EH (cell line): ENCODE results near the gene SHISA9.

Experiments
- DNase-seq: peaks from one replicate; pipeline ENCODE4 v3.0.0-alpha.2; 2015; ENCODE audit warnings: low read depth

SHISA9 gene

DNA sequence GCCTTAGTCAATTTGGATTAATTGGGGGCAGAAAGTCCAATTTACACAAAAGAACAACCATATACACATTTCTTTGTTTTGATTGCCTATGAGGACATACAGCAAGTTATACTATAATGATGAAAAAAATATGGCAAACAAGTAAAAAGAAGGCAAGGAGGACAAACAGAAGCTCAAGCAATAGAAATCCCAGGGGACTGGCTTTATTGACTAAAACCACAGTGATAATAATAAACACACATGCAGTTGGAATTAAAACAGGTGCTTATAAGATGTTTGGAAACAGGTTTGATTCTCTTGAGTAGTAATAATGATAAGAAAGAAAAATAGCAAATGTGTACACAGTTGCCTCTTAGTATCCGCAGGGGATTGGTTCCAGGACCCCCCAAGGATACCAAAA, 176.4 kb downstream of the SHISA9 start:
- DNase-seq, result no peak

DNA sequence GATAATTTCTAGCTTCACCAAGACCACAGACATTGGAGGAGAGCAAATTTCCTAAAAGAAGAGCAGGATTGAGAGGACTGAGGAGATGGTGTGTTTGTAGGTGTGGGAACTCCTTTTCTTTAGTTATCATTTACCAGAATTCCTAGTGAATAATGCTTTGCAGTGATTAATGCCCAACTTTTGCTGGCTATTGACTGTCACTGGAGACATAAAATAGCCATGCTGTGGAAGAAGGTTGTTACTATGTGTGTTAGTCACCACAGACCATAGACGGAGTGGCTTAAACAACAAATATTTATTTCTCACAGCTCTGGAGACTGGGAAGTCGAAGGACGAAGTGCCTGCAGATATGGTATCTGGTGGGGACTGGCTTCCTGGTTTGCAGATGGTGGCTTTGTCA, 179.1 kb downstream of the SHISA9 start:
- DNase-seq, result no peak

DNA sequence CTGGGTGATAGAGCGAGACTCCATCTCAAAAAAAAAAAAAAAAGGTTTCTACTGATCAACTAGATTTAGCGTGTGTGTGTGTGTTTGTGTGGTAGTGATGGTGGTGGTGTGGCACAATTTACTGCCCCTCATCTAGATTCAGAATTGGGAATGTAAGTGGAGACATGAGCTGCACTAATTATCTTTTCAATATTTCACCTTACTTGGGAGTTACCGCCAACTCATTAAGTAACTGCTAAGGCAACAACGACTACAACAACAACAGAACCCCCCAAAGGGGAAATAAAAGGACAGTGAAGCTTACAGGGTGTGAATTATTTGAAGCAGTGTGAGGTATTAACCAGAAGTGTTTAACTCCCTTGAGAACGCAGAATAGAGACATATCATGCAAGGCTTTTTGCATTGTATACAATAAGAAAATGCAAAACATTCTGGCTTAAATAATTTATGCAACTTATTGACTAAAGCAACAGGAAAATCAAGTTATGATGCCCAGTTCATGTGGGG, 180.5 kb downstream of the SHISA9 start:
- DNase-seq, result no peak

DNA sequence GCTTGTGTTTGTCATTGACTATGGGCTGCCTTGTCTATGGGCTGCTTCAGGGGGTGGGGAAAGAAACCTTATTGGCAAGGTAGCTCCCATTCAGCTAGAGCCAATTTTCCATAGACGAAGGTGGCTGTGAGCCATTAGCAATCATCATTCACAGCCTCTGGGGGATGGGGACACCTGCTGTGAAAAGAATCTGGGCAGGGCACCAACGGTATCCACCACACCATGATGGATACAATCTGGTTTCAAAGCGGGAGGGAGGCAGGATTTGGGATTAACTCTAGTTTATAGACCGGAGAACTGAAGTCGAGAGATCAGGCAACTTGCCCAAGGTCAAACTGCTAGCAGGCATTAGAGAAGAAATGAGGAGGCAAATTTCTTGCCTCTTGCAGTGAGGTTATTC, 182.3 kb downstream of the SHISA9 start:
- DNase-seq, result no peak

DNA sequence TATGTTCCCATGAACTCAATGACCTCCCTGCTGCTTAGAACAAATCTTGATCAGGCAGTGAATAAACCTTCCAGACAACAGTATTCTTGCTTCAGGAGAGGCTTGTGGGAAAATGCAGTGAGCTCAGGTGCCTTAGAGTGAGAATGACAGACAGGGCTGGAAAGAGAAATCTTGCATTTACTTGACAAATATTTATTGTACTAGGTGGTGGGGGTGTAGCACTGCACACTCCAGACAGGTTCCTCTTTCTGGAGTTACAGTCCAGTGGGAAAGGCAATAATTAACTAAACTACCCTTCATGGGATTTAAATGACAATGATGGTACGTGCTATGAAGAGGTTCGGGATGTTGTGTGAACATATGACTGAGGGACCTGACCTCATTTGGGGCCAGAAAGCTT, 182.9 kb downstream of the SHISA9 start:
- no peak for DNase-seq

DNA sequence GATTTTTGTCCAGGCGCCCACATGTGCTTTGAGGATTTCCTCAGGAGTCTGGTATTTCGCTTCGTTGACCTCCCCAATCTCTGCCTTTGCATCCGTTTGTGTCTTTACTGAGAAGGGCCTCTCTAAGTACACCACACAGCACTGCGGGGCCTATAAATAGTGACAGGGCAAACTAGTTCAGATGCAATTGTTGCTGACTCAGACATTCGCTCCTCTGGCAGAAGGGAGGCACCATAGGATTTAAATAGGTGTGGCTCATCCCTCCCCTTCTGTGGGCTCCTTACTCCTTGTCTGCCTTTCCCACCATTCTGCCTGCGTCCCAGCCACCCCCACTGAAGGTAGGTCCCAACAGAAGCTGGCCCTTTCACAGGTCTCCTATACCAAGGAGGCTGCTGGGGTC, 192.3 kb downstream of the SHISA9 start:
- no peak for DNase-seq

DNA sequence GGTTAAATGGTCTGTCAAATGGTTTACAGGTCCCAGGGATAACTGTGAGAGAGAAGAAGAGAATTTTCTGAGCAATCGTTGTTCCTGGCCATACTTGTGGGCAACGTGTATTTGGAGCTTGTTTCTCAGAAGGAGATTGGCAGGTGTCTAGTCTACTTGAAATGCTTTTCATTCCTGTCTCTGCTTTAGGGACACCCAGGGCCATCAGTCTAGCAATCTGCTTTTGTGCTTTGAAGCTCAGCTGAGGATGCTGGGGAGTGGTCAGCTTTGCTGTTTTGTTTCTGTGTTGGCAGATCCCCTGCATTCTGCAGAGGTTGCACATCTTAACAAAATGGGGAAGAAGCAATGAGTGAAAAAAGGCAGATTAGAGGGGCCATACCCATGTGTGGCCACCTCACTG, 193.7 kb downstream of the SHISA9 start:
- no peak for DNase-seq

DNA sequence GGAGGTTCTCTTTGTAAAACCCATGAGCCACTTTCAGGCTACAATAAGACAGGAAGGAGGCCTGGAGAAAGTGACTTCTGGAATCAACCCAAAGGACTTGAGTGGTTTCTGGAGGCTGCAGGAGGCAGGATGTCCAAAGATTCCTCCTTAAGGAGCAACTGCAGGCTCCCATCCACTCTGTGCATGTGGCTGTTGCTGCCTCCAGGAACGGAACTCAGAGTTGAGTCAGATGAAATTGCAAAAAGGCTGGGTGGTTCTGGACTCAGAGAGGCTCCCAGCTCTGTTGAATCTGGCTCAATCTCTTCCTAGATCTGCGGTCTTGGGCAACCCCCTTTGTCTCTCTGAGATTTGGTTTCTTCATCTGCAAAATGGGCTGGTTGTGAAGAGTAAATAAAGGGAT, 197.1 kb downstream of the SHISA9 start:
- DNase-seq, result no peak

DNA sequence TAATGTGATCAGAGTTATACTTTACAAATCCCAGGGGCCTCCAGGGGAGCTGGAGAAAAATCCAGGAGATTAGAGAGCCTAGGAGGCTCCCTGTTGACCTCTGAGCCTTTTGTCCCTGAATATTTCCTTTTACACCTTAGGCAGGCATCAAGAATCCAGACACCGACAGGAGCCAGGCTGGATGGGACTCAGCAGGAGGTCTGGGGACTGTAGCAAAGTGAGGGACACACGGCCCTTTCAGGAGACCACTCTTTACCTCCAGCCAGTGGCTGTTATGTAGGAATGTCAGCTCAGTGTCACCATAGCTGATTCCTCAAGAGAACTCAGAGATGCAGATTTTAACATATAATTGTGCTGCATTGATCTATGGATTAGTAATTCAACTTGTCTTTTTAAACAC, 198.4 kb downstream of the SHISA9 start:
- no peak for DNase-seq

DNA sequence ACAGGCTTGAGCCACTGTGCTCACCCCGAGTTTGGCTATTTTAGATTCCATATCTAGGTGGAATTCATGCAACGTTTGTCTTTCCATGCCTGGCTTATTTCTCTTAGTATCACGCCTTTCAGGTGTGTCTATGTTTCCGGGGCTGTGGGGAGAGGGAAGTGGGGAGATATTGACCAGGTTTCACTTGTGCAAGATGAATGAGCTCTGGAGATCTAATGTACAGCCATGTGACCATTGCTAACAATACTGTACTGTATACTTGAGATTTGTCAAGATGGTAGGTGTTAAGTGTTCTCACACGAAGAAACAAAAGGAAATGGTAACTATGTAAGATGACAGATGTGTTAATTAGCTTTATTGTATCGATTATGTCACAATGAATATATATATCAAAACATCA, 199.6 kb downstream of the SHISA9 start:
- DNase-seq, result no peak

DNA sequence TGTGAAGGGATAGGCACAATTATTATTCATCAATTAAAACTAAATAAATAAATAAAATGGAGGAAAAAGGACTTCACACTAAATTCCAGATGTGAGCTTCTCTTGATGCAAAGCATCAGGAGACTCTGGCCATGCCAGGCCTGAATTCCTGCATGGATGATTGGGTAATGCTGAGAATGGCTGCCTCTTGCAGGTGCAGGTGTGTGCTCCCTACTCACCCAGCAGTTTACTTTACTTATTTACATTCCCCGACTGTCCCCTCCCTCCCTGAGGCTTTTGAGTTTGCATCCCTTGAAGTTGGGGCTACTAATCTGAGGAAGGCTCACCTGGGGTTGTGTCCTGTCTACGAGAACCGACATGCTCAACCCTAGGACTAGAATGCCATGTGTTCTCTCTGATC, 200.4 kb downstream of the SHISA9 start:
- no peak for DNase-seq

DNA sequence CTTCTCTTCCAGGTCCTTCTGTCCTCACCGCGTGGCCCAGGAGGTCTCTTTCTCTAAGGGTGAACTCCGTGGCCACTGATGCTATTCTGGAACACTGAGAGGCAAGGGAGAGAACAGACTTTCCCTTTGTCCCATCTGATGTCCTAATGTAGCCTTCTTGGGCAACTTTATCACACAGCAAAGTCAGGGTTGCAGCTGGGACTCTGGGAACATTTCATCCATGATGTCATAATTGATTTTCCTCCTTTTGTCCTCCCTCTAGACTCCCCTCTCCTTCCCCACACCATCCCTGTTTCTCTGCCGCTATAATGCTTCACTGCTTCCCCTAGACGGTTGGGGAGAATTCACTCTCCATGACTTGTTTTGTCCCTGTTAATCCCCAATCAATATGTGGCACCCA, 201.0 kb downstream of the SHISA9 start:
- no peak for DNase-seq

DNA sequence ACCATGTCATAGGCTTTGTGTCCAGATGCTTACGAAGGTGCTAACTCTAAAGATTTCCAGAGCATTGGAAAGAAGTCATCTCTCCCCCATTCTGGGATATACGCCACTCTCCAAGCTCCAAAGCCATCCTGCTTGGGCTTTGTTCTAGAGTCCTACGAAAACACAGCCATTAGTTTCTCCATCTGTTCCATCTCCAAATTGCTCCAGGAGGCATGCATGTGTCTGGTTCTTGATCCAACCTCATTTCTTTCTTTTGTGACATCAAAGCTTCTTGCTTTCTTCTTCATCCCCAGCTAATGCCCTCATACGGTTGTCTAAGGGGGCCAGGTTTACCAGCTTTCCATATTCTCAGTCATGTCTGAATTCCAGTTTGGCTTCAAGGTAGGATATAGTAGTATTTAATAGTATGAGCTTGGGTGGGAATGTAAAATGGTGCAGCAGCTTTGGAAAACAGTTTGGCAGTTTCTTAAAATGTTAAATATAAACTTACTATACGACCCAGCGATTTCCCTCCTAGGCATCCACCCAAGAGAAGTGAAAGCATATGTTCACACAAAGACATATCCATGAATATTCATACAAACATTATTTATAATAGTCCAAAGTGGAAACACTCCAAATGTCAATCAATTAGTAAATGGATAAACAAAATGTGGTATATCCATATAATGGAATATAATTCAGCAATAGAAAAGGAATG, 202.6 kb downstream of the SHISA9 start:
- no peak for DNase-seq

DNA sequence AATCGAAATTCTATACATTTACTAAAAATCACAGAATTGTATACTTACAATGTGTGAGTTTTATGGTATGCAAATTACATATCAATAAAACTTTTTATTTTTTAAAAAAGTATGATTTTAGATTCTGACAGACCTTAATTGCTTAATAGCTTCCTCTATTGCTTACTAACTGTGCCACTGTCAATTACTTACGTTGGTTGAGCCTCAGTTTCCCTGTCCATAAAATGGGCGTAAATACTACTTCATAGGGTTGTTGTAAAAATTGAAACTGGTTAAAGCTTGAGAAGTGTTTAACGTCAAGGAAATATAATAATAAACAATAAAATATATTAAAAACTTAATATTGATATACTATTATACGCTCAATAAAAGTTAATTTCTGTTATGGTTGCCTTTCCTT, 203.4 kb downstream of the SHISA9 start:
- no peak for DNase-seq

DNA sequence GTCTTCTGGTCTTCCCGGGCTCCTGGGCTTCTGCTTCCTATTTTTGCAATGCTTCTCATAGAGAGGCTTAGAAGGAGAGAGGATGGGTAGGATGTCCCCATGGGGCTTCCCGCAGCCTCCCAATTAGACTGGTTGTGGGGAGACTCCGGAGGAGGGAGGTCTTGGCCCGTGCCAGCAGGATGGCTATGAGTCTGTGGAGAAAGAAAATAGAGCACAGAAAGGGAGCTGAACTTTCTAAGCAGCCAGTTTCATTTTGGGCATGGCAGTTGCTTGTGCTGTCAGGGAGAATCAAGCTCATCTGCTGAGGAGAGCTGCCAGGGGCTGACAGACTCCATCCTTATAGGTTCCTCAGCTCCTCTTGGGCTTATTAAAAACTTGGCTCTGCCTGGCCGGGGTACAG, 204.0 kb downstream of the SHISA9 start:
- no peak for DNase-seq

DNA sequence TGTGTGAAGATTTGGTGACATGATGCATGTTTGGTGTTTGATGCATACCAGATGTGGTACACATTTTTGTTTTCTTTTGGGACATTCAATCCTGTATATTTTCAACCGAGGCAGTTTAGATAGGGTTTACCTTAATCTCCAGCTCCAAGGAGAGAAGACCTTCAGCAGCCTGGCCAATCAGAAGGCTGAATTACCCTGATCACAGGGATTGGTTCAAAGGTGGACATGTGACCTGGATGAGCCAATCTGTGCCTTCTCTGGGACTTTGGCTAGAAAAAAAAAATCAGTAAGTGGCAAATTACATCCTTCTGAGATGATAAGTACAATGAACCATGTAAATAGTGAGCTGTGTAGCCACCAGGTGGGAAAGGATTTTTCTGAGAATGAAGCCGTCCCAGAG, 205.1 kb downstream of the SHISA9 start:
- DNase-seq, result no peak

DNA sequence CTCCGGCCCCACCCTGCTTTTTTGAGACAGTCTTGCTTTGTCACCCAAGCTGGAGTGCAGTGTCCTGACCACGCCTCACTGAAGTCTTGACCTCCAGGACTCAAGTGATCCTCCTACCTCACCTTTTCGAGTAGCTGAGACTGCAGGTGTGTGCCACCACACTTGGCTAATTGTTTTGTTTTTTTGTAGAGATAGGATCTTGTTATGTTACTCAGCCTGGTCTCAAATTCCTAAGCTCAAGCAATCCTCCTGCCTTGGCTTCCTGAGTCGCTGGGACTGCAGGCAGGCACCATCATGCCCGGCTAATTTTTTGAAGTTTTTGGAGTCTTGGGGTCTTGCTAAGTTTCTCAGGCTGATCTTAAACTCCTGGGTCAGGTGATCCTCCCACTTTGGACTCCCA, 206.7 kb downstream of the SHISA9 start:
- DNase-seq, result no peak

DNA sequence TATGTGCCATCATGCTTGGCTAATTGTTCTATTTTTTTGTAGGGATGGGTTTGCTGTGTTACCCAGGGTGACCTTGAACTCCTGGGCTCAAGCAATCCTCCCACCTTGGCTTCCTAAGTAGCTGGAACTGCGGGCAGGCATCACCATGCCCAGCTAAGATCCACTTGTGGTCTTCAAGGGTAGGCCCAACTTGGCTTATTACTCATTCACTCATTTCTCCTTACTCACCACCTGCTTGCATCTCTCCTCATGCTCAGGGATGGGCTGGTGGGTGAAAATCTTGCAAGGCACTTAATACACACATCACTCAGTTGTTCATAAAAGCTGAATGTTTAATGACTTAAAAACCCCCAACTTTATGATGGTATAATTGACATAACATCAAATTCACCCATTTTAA, 207.8 kb downstream of the SHISA9 start:
- DNase-seq, result no peak

DNA sequence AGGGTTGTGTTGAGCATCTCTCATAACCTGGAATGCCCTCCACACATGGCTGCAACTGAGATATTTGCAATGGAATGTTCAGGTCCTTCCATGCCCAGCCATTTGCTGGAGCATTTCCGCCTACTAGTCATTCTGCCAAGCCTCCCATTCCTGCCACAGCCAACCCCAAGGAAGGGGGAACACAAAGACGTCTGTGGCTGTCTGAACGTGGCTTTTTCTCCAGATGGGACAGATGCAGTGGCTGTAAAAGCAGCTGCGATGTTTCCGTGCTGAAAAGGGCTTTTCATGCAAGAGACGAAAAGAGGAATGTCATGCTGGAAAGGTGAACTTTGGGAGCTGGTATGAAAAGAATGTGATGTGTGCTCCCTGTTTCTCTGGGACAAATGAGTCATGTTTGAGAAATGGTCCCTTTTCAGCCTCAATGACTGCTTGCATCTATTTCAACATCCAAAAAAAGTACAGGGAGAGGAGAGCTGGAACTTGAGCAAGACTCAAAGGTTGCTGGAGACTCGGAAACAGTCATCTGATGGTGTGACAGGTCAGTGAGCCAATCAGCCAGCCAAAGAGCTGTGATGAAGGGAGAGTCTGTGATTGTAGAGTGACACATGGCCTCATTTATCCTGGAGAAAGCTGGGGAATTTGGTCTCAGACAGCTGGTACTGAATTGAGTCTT, 208.9 kb downstream of the SHISA9 start:
- DNase-seq, result peak; percentile 2

DNA sequence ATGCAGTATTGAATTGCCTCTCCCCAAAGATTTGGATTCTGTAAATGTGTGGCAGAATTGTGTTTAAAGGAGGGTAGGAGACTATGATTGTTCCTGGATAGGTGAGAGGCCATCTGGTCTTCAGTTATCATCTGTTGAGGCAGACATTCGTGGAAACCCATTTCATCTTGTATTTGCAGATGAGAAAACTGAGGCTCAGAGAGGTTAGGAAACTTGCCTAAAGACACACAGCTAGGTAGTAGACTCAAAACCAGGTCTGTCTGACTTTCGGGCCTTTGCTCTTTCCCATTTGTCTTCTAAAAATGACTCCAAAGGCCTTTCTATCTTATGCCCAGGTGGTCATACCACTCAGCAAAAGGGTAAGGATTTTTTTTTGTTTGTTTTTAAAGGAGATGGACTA, 210.3 kb downstream of the SHISA9 start:
- DNase-seq, result no peak

DNA sequence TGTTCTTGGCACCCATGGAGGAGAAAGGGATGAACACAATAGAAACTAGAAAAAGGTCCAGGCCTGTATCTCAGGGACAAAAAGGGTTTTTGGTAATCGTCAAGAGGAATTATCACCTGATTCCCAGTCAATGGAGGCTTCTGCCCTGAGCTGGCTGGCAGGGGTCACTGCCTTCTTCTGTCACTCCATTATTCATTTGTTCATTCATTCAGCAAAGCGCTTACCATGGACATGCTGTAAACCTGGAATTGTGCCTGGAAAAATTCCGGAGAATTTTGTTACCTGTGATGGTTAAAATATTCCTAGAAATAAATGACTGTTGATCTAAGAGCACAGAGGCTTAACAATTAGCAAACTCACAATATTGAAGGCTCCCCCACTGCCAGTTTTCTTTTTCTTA, 212.3 kb downstream of the SHISA9 start:
- DNase-seq, result no peak

DNA sequence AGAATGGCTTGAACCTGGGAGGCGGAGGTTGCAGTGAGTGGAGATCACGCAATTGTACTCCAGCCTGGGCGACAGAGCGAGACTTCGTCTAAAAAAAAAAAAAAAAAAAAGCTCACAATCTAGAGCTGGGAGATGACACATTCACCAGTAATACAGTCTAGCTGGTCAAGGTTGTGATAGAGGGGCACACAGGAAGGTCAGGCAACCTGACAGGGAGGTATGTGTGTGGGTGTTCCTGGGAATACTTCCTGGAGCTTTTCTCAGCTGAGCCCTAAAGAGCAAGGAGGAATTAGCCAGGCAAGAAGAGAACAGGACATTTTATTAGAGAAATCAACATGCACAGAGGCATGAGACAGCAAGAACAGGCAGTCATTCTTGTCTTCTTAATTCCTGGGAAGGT, 216.7 kb downstream of the SHISA9 start:
- DNase-seq, result no peak

DNA sequence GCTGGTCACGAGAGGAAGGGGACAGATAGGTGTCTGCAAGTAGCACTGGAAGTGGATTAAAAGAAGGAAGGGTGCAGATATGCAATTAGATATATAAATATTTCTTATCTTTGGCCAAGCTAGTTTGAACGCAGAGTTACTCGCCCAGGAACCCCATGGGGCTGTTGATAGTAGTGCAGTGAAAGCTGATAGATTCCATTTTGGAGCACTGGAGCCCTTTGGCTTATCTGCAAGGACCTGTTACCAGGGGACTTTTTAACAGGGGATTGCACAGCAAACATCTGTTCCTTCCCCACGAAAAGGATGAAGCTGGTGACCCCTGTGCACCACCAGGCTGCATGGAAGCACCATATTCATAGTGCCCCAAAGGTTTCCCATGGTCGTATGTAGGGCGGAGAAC, 218.7 kb downstream of the SHISA9 start:
- DNase-seq, result no peak

DNA sequence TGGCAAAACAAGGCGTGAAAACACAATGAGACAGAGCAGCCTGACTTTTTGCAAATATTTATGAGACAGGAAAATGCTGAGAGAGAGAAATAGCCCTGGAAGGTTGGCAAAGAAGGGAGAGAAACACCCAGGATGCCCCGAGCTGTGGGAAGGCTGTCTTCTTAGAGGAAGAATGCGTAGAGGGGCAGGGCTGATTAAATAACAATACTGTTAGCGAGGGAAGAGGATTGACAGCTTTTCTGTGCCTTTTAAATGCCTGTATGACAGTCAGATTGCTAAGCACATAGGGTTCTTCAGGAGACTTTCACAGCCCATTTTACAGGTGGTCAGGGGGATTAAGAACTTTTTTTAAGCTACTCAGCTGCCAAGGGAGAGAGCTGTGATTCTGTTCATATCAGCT, 219.2 kb downstream of the SHISA9 start:
- no peak for DNase-seq
